HepG2 (cell line): ENCODE results near the gene TEX14. TPM values are rescaled to one million over a fixed set of nuclear protein-coding genes. Genes with fewer than 3 reads are reported as not detected.

Experiments used
- ELF3 ChIP-seq: IDR thresholded peaks from 2 replicates; pipeline ENCODE4 v1.6.1; 2016; ENCODE audit warnings: missing genetic modification reagents, missing compliant biosample characterization
- HNF4A ChIP-seq: sonication (generic); formaldehyde crosslinking; IDR thresholded peaks from 2 replicates; pipeline ENCODE4 v1.4.0; 2020; ENCODE audit warnings: missing genetic modification reagents
- MTA3 ChIP-seq: sonication (generic); formaldehyde crosslinking; IDR thresholded peaks from 2 replicates; pipeline ENCODE4 v1.4.0; 2020; ENCODE audit warnings: missing genetic modification reagents
- SATB2 ChIP-seq: sonication (generic); formaldehyde crosslinking; IDR thresholded peaks from 2 replicates; pipeline ENCODE4 v1.5.0; 2020; ENCODE audit warnings: missing genetic modification reagents
- TSC22D2 ChIP-seq: sonication (generic); formaldehyde crosslinking; IDR thresholded peaks from 2 replicates; pipeline ENCODE4 v1.5.1; 2020; ENCODE audit warnings: missing genetic modification reagents, mild to moderate bottlenecking, borderline replicate concordance
- YEATS2 ChIP-seq: sonication (generic); formaldehyde crosslinking; IDR thresholded peaks from 2 replicates; pipeline ENCODE4 v1.4.0; 2020; ENCODE audit warnings: missing genetic modification reagents, borderline replicate concordance
- ZBTB21 ChIP-seq: sonication (generic); formaldehyde crosslinking; IDR thresholded peaks from 2 replicates; pipeline ENCODE4 v1.4.0; 2020; ENCODE audit warnings: missing genetic modification reagents
- ZC3H4 ChIP-seq: sonication (generic); formaldehyde crosslinking; IDR thresholded peaks from 2 replicates; pipeline ENCODE4 v1.4.0; 2020; ENCODE audit warnings: missing genetic modification reagents, borderline replicate concordance
- ZNF17 ChIP-seq: sonication (generic); formaldehyde crosslinking; IDR thresholded peaks from 2 replicates; pipeline ENCODE4 v1.5.0; 2020; ENCODE audit warnings: mild to moderate bottlenecking, missing genetic modification reagents
- ZNF350 ChIP-seq: sonication (generic); formaldehyde crosslinking; IDR thresholded peaks from 2 replicates; pipeline ENCODE4 v1.4.0; 2020; ENCODE audit warnings: mild to moderate bottlenecking, low read depth, missing genetic modification reagents, borderline replicate concordance
- ZNF550 ChIP-seq: sonication (generic); formaldehyde crosslinking; IDR thresholded peaks from 2 replicates; pipeline ENCODE4 v1.4.0; 2020; ENCODE audit warnings: mild to moderate bottlenecking, missing genetic modification reagents, borderline replicate concordance
- ZSCAN21 ChIP-seq: sonication (generic); formaldehyde crosslinking; IDR thresholded peaks from 2 replicates; pipeline ENCODE4 v1.8.0; 2022; ENCODE audit warnings: mild to moderate bottlenecking, missing genetic modification reagents, moderate library complexity, borderline replicate concordance
- polyA plus RNA-seq, 8 experiments: library from polyadenylated mRNA; depleted of rRNA in 3 of 8; stranded (reverse) in 7 of 8; unstranded in 1 of 8; fragments of >200 nt; fragmentation: Illumina TruSeq in 4 of 8; extraction: Trizol in 4 of 8; gene quantifications; 2 replicates each; pipeline versions ENCODE4 v1.2.1 to v1.2.3, GENCODE V29; 2011 to 2016; ENCODE audit warnings: low read depth in 4 of 8, missing spikeins in 1 of 8, mixed read lengths in 1 of 8; ENCODE audit not compliant: insufficient read depth in 1 of 8
- total RNA-seq, 5 experiments: library from RNA; depleted of rRNA; stranded (reverse); fragments of >200 nt; fragmentation: Illumina TruSeq; extraction: Trizol; gene quantifications; 2 replicates each; pipeline ENCODE4 v1.2.3, GENCODE V29; 2016; ENCODE audit warnings: low read depth in 1 of 5
- TF ChIP-seq, protein P1 (sequence below): sonication (generic); formaldehyde crosslinking; IDR thresholded peaks from 2 replicates; pipeline ENCODE4 v1.5.0; 2020; ENCODE audit warnings: mild to moderate bottlenecking, missing genetic modification reagents
- TF ChIP-seq, protein P2 (sequence below): sonication (generic); formaldehyde crosslinking; IDR thresholded peaks from 2 replicates; pipeline ENCODE4 v1.4.0; 2020; ENCODE audit warnings: missing genetic modification reagents
- TF ChIP-seq, protein P3 (sequence below): sonication (generic); formaldehyde crosslinking; IDR thresholded peaks from 2 replicates; pipeline ENCODE4 v1.8.0; 2022; ENCODE audit warnings: mild to moderate bottlenecking, missing genetic modification reagents; ENCODE audit not compliant: insufficient replicate concordance
- TF ChIP-seq, protein P4 (sequence below): sonication (generic); formaldehyde crosslinking; IDR thresholded peaks from 2 replicates; pipeline ENCODE4 v1.4.0; 2020; ENCODE audit warnings: missing genetic modification reagents
- TF ChIP-seq, protein P5 (sequence below): sonication (generic); formaldehyde crosslinking; IDR thresholded peaks from 2 replicates; pipeline ENCODE4 v1.5.0; 2020; ENCODE audit warnings: missing genetic modification reagents
- TF ChIP-seq, protein P6 (sequence below): fragments of 450-650 bp; IDR thresholded peaks from 2 replicates; pipeline ENCODE4 v1.6.1; 2017

The TEX14 gene
- total and polyA plus RNA-seq, 2 of the 13 experiments (the other 11 are each of a cell fraction or from before 2014, with no cell fraction given), result 0.04 to 0.07 TPM

DNA sequence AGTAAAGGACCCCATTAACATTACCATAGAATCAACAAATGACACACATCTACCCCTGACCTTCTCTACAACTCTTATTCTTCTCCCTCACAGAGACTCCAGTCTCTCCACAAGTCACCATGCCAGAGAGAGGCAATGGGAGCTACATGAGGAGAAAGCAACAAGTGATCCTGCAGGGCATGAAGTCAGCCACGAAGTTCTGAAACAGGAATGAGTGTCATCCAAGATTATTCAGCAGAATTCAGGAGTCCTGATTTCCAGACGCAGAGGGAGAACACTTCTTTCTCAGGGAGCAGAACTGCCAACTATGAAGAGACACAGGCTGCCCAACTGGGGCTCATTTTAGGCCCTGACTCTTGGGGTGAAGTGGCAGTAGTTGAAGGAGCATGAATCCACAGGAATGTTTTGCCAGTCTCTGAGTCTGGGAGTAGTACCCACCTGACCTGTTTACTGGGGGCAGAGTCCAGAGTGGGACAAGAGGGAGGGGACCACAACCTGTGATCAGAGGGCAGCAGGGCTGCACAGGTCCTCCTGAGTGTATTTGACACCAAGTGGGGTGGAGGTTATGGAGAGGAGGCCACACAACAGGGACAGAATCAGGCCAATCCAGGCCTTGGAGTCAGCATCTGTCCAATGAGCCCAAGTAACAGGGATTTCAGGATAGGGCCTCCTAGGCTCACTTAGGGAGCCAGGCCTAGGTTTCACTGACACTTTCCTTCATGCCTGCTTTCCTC is 175.0 kb downstream of the TEX14 start (continued):
- TF ChIP-seq, protein P1, sequence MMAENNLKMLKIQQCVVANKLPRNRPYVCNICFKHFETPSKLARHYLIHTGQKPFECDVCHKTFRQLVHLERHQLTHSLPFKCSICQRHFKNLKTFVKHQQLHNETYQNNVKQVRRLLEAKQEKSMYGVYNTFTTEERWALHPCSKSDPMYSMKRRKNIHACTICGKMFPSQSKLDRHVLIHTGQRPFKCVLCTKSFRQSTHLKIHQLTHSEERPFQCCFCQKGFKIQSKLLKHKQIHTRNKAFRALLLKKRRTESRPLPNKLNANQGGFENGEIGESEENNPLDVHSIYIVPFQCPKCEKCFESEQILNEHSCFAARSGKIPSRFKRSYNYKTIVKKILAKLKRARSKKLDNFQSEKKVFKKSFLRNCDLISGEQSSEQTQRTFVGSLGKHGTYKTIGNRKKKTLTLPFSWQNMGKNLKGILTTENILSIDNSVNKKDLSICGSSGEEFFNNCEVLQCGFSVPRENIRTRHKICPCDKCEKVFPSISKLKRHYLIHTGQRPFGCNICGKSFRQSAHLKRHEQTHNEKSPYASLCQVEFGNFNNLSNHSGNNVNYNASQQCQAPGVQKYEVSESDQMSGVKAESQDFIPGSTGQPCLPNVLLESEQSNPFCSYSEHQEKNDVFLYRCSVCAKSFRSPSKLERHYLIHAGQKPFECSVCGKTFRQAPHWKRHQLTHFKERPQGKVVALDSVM (CRISPR knock-in tag), result 0 out of 2 replicates have a peak, but pooled peaks have one; percentile 79
- TF ChIP-seq, protein P2, sequence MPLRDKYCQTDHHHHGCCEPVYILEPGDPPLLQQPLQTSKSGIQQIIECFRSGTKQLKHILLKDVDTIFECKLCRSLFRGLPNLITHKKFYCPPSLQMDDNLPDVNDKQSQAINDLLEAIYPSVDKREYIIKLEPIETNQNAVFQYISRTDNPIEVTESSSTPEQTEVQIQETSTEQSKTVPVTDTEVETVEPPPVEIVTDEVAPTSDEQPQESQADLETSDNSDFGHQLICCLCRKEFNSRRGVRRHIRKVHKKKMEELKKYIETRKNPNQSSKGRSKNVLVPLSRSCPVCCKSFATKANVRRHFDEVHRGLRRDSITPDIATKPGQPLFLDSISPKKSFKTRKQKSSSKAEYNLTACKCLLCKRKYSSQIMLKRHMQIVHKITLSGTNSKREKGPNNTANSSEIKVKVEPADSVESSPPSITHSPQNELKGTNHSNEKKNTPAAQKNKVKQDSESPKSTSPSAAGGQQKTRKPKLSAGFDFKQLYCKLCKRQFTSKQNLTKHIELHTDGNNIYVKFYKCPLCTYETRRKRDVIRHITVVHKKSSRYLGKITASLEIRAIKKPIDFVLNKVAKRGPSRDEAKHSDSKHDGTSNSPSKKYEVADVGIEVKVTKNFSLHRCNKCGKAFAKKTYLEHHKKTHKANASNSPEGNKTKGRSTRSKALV (CRISPR knock-in tag), result 0 out of 2 replicates have a peak, but pooled peaks have one; percentile 6
- TF ChIP-seq ELF3 (CRISPR knock-in tag) (peak; percentile 51; the same call in 1 of the 2 replicates), ZNF350 (CRISPR knock-in tag) (no peak; the same call in 1 of the 2 replicates), HNF4A (peak; percentile 96), MTA3 (no peak), SATB2 (CRISPR knock-in tag) (no peak), ZNF550 (CRISPR knock-in tag) (no peak), ZNF17 (CRISPR knock-in tag) (no peak), YEATS2 (CRISPR knock-in tag) (peak; percentile 21; the same call in 1 of the 2 replicates), ZC3H4 (CRISPR knock-in tag) (peak; percentile 3; the same call in 1 of the 2 replicates), ZSCAN21 (CRISPR knock-in tag) (peak; percentile 62), TSC22D2 (CRISPR knock-in tag) (no peak), ZBTB21 (no peak; the same call in 1 of the 2 replicates)
- TF ChIP-seq, protein P3, sequence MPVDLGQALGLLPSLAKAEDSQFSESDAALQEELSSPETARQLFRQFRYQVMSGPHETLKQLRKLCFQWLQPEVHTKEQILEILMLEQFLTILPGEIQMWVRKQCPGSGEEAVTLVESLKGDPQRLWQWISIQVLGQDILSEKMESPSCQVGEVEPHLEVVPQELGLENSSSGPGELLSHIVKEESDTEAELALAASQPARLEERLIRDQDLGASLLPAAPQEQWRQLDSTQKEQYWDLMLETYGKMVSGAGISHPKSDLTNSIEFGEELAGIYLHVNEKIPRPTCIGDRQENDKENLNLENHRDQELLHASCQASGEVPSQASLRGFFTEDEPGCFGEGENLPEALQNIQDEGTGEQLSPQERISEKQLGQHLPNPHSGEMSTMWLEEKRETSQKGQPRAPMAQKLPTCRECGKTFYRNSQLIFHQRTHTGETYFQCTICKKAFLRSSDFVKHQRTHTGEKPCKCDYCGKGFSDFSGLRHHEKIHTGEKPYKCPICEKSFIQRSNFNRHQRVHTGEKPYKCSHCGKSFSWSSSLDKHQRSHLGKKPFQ (CRISPR knock-in tag), result peak; percentile 31
- TF ChIP-seq, protein P4, sequence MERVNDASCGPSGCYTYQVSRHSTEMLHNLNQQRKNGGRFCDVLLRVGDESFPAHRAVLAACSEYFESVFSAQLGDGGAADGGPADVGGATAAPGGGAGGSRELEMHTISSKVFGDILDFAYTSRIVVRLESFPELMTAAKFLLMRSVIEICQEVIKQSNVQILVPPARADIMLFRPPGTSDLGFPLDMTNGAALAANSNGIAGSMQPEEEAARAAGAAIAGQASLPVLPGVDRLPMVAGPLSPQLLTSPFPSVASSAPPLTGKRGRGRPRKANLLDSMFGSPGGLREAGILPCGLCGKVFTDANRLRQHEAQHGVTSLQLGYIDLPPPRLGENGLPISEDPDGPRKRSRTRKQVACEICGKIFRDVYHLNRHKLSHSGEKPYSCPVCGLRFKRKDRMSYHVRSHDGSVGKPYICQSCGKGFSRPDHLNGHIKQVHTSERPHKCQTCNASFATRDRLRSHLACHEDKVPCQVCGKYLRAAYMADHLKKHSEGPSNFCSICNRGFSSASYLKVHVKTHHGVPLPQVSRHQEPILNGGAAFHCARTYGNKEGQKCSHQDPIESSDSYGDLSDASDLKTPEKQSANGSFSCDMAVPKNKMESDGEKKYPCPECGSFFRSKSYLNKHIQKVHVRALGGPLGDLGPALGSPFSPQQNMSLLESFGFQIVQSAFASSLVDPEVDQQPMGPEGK (CRISPR knock-in tag), result peak; percentile 71
- TF ChIP-seq, protein P5, sequence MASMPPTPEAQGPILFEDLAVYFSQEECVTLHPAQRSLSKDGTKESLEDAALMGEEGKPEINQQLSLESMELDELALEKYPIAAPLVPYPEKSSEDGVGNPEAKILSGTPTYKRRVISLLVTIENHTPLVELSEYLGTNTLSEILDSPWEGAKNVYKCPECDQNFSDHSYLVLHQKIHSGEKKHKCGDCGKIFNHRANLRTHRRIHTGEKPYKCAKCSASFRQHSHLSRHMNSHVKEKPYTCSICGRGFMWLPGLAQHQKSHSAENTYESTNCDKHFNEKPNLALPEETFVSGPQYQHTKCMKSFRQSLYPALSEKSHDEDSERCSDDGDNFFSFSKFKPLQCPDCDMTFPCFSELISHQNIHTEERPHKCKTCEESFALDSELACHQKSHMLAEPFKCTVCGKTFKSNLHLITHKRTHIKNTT (CRISPR knock-in tag), result no peak
- TF ChIP-seq, protein P6, sequence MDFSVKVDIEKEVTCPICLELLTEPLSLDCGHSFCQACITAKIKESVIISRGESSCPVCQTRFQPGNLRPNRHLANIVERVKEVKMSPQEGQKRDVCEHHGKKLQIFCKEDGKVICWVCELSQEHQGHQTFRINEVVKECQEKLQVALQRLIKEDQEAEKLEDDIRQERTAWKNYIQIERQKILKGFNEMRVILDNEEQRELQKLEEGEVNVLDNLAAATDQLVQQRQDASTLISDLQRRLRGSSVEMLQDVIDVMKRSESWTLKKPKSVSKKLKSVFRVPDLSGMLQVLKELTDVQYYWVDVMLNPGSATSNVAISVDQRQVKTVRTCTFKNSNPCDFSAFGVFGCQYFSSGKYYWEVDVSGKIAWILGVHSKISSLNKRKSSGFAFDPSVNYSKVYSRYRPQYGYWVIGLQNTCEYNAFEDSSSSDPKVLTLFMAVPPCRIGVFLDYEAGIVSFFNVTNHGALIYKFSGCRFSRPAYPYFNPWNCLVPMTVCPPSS, result no peak
